Stimulated activated CD8-positive, alpha-beta memory T cell treated with anti-CD3 and anti-CD28 coated beads, Interleukin-15, amount 100 ng/mL, for 48 hours (primary cell): ENCODE data around the gene EFCAB10.
"Not testable (repeated sequence)": the region's sequence is repeated elsewhere in the genome, so short reads cannot be mapped to it uniquely, and the experiment has no call there.

Experiments used
- DNase-seq, 2 donors: peaks; one replicate each; pipeline ENCODE4 v3.0.0-alpha.2; 2020; ENCODE audit warnings: low read depth in 2 of 2

EFCAB10 gene

GRCh38 chr7:105531792-105532671, 49.3 kb downstream of the EFCAB10 start, which contains the start of gene RINT1:
RINT1 (plus strand) TSS chr7:105532201; CDS start chr7:105532316, 115 bp downstream.
- peak; percentile 81 to 85 for DNase-seq

- DNase-seq, result no peak
Observed at GRCh38 chr7:105530546-105530945, 50.7 kb downstream of the EFCAB10 start.

- no peak for DNase-seq
Observed at GRCh38 chr7:105530126-105530525, 51.2 kb downstream of the EFCAB10 start.

GRCh38 chr7:105527737-105528136, 53.6 kb downstream of the EFCAB10 start:
- not testable (repeated sequence) for DNase-seq

- no peak for DNase-seq
Observed at GRCh38 chr7:105524840-105525239, 56.5 kb downstream of the EFCAB10 start.

- DNase-seq, result not testable (repeated sequence)
Observed at GRCh38 chr7:105524423-105524822, 56.9 kb downstream of the EFCAB10 start.

GRCh38 chr7:105521717-105522463, 59.4 kb downstream of the EFCAB10 start, which contains the start of gene PUS7:
PUS7 (minus strand) TSS chr7:105522271; CDS start chr7:105508512, 13,759 bp downstream.
- peak; percentile 82 to 83 for DNase-seq

- DNase-seq, result peak; percentile 20 to 28
Observed at GRCh38 chr7:105521027-105521716, 60.1 kb downstream of the EFCAB10 start.

GRCh38 chr7:105520620-105521019, 60.7 kb downstream of the EFCAB10 start:
- not testable (repeated sequence) for DNase-seq

GRCh38 chr7:105519353-105519752, 61.9 kb downstream of the EFCAB10 start:
- no peak for DNase-seq

- DNase-seq, result not testable (repeated sequence)
Observed at GRCh38 chr7:105515610-105516009, 65.7 kb downstream of the EFCAB10 start.
